Measurements from ENCODE around the gene CDKL4. TPM values are rescaled to one million over a fixed set of nuclear protein-coding genes. Genes with fewer than 3 reads are reported as not detected.

Gene CDKL4
- total RNA-seq, 2 experiments from 2014 or later = 0.75 TPM; not detected in 1

DNA sequence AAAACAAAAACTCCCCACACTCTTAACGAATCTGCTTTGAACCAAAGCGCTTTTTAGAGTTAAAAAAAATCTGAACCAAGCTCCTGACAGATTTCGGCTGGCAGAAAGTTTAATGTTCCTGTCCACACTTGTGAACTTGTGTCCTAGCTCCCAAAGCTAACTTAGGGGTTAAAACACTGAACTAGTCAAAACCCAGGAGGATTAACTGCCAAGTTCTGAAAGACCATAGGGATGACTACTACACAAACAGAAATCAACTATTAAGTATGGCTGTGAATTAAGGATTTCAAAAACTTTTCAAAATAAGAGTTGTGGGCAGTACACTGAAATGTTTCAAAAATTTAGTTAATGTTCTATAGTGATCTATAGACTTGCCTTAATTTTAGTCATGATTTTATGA lies 26.2 kb upstream of the CDKL4 start:
- Mint-ChIP-seq H3K36me3 (ENCODE audit: low read depth) (peaks cover 39% of the 10 kb centered on the region), H3K9me3 (no peaks in the 10 kb centered on the region), H3K27ac (no peak overlapping the region), H3K4me3 (no peak overlapping the region), H3K4me1 (ENCODE audit: low read depth) (peaks cover 9% of the 10 kb centered on the region), H3K27me3 (no peaks in the 10 kb centered on the region)
- no peaks in the 10 kb centered on the region for H3K9me3 ChIP-seq (ENCODE audit: control insufficient read depth in 1 of 2, insufficient read depth in 1 of 2, low read length in 2 of 2)
- TF ChIP-seq CTCF (IDR thresholded peaks at IDR 0.05) = no peak
- DNase-seq (no peak), ATAC-seq (ENCODE audit: poor library complexity) (no peak)
- H3K36me3 ChIP-seq (ENCODE audit: insufficient read depth, low read length) = no peaks in the 10 kb centered on the region
- H3K27me3 ChIP-seq (ENCODE audit: control insufficient read depth in 1 of 2, insufficient read depth in 2 of 2, low read length in 2 of 2) = no peaks in the 10 kb centered on the region
- intact Hi-C loops (cut with DNase I, micrococcal nuclease) = no loop called here
- CTCF ChIA-PET = no interaction called here
- no peak overlapping the region for H3K27ac ChIP-seq (ENCODE audit: low read depth in 1 of 2, low read length in 2 of 2)
- H3K4me3 ChIP-seq (ENCODE audit: low read length) = no peak overlapping the region
- POLR2A ChIA-PET = no interaction called here
- H3K4me1 ChIP-seq (ENCODE audit: insufficient read depth, low read length) = no peaks in the 10 kb centered on the region

- H3K9me3 ChIP-seq (ENCODE audit: control insufficient read depth in 1 of 2, insufficient read depth in 1 of 2, low read length in 2 of 2) = no peaks in the 10 kb centered on the region
- H3K27me3 ChIP-seq (ENCODE audit: control insufficient read depth in 1 of 2, insufficient read depth in 2 of 2, low read length in 2 of 2) = no peaks in the 10 kb centered on the region
- H3K4me3 ChIP-seq (ENCODE audit: low read length) = no peak overlapping the region
- ATAC-seq (ENCODE audit: poor library complexity) (no peak), DNase-seq (no peak)
- H3K4me1 Mint-ChIP-seq (ENCODE audit: low read depth) = peaks cover 9% of the 10 kb centered on the region
- no peak overlapping the region for H3K27ac Mint-ChIP-seq
- no peaks in the 10 kb centered on the region for H3K27me3 Mint-ChIP-seq
- no peak for TF ChIP-seq CTCF (IDR thresholded peaks at IDR 0.05)
- H3K4me3 Mint-ChIP-seq = no peak overlapping the region
- CTCF ChIA-PET = no interaction called here
- H3K9me3 Mint-ChIP-seq = no peaks in the 10 kb centered on the region
- H3K27ac ChIP-seq (ENCODE audit: low read depth in 1 of 2, low read length in 2 of 2) = no peak overlapping the region
- H3K36me3 Mint-ChIP-seq (ENCODE audit: low read depth) = peaks cover 42% of the 10 kb centered on the region
- POLR2A ChIA-PET = no interaction called here
- intact Hi-C loops (cut with DNase I, micrococcal nuclease) = no loop called here
- H3K4me1 ChIP-seq (ENCODE audit: insufficient read depth, low read length) = no peaks in the 10 kb centered on the region
- no peaks in the 10 kb centered on the region for H3K36me3 ChIP-seq (ENCODE audit: insufficient read depth, low read length)
Measured at GRCh38 chr2:39266916-39267434, 23.2 kb upstream of the CDKL4 start.

DNA sequence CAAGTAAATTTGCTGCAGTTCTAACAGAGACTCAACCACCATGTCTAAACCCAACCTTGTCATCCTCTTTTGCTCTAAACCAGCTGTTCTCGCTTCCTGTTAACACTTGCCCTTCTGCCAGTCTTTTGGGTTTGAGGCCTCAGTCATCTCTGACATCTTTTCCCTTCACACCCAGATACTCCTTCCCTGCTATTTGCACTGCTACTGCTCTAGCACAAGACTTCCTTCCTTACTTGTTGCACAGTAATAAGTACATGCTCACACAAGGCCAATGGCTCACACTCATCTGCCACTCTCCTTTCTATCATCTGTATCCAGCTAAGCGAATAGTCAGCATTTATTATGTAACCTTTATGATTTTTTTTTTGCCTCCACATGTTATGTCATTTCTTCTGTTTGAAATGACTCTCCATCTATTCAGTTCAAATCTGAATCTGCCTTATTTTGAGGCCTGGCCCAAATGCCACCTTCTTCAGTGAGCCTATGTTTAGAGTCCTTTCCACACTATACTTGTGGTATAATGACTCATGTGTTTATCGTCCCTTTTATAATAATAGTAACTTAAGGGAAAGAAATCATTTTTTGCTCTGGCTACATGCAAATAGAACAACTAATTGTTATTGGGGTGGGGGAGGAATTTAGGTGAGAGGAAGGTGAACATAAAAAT lies 22.5 kb upstream of the CDKL4 start:
- Histone ChIP-seq H3K36me3 (ENCODE audit: insufficient read depth, low read length) (no peaks in the 10 kb centered on the region), H3K27me3 (ENCODE audit: control insufficient read depth in 1 of 2, insufficient read depth in 2 of 2, low read length in 2 of 2) (no peaks in the 10 kb centered on the region), H3K27ac (ENCODE audit: low read depth in 1 of 2, low read length in 2 of 2) (no peak overlapping the region), H3K4me1 (ENCODE audit: insufficient read depth, low read length) (no peaks in the 10 kb centered on the region), H3K9me3 (ENCODE audit: control insufficient read depth in 1 of 2, insufficient read depth in 1 of 2, low read length in 2 of 2) (no peaks in the 10 kb centered on the region), H3K4me3 (ENCODE audit: low read length) (no peak overlapping the region)
- DNase-seq = peak in 1 of 14 experiments; percentile 9
- CTCF ChIA-PET = no interaction called here
- intact Hi-C loops (cut with DNase I, micrococcal nuclease) = no loop called here
- H3K4me3 Mint-ChIP-seq = no peak overlapping the region
- H3K27me3 Mint-ChIP-seq = no peaks in the 10 kb centered on the region
- no peak for TF ChIP-seq CTCF (IDR thresholded peaks at IDR 0.05)
- no peaks in the 10 kb centered on the region for H3K9me3 Mint-ChIP-seq
- ATAC-seq (ENCODE audit: poor library complexity) = no peak
- H3K36me3 Mint-ChIP-seq (ENCODE audit: low read depth) = peaks cover 46% of the 10 kb centered on the region
- H3K27ac Mint-ChIP-seq = no peak overlapping the region
- POLR2A ChIA-PET = no interaction called here
- H3K4me1 Mint-ChIP-seq (ENCODE audit: low read depth) = peaks cover 9% of the 10 kb centered on the region
